Stimulated activated CD4-positive, alpha-beta T cell treated with anti-CD3 and anti-CD28 coated beads, Interleukin-1b, Interleukin-23, amount 100 ng/mL, for 48 hours (primary cell): Measurements from ENCODE around the gene DENND5A.

Source experiments
- DNase-seq: peaks from one replicate; pipeline ENCODE4 v3.0.0-alpha.2; 2020

DENND5A gene

GRCh38 chr11:9265211-9266131, at the start of gene DENND5A:
DENND5A (minus strand) TSS chr11:9265350; CDS start chr11:9265069, 281 bp downstream.
- peak; percentile 54 for DNase-seq

GRCh38 chr11:9314291-9315077, 49.3 kb upstream of the DENND5A start, which contains the start of gene TMEM41B:
TMEM41B (minus strand) TSS chr11:9314593; CDS start chr11:9314441, 152 bp downstream.
- DNase-seq: peak; percentile 99

- DNase-seq: no peak
Measured at GRCh38 chr11:9313648-9314290, 48.6 kb upstream of the DENND5A start.

- DNase-seq: no peak
Measured at GRCh38 chr11:9310485-9311090, 45.4 kb upstream of the DENND5A start.

GRCh38 chr11:9304178-9304577, 39.0 kb upstream of the DENND5A start:
- DNase-seq: no peak

- no peak for DNase-seq
Measured at GRCh38 chr11:9302448-9302847, 37.3 kb upstream of the DENND5A start.

- no peak for DNase-seq
Measured at GRCh38 chr11:9301720-9302119, 36.6 kb upstream of the DENND5A start.

GRCh38 chr11:9293646-9294045, 28.5 kb upstream of the DENND5A start:
- DNase-seq: no peak

GRCh38 chr11:9285850-9286587, 20.9 kb upstream of the DENND5A start:
- DNase-seq: no peak

- DNase-seq: peak; percentile 61
Measured at GRCh38 chr11:9280655-9281301, 15.6 kb upstream of the DENND5A start.

GRCh38 chr11:9277176-9277575, 12.0 kb upstream of the DENND5A start:
- DNase-seq: no peak

GRCh38 chr11:9276571-9276970, 11.4 kb upstream of the DENND5A start:
- no peak for DNase-seq

GRCh38 chr11:9274499-9275258, 9.5 kb upstream of the DENND5A start:
- no peak for DNase-seq

- DNase-seq: peak; percentile 10
Measured at GRCh38 chr11:9273376-9274336, 8.5 kb upstream of the DENND5A start.

- DNase-seq: no peak
Measured at GRCh38 chr11:9269492-9270013, 4.4 kb upstream of the DENND5A start.

GRCh38 chr11:9267680-9268079, 2.5 kb upstream of the DENND5A start:
- no peak for DNase-seq

GRCh38 chr11:9266926-9267325, 1.8 kb upstream of the DENND5A start:
- no peak for DNase-seq

GRCh38 chr11:9266132-9266736, 1.1 kb upstream of the DENND5A start:
- no peak for DNase-seq
